GM12864 (cell line): ENCODE measurements around the gene GAGE12J.
"Not testable (repeated sequence)": the region's sequence is repeated elsewhere in the genome, so short reads cannot be mapped to it uniquely, and the experiment has no call there.

Source experiments
- DNase-seq: peaks from one replicate; pipeline ENCODE4 v3.0.0-alpha.2; 2011; ENCODE audit warnings: low read depth
- H3K4me3 ChIP-seq: 2 replicates; pipeline ENCODE4 v1.5.1; 2011; ENCODE audit warnings: mild to moderate bottlenecking, low read depth, low read length, control low read depth
- TF ChIP-seq, protein P1 (sequence below): IDR thresholded peaks from 2 replicates; pipeline ENCODE4 v1.5.1; 2011; ENCODE audit warnings: low read depth, mild to moderate bottlenecking, moderate library complexity, low read length, control low read depth, inconsistent platforms; ENCODE audit errors: missing control alignments

Gene GAGE12J, protein sequence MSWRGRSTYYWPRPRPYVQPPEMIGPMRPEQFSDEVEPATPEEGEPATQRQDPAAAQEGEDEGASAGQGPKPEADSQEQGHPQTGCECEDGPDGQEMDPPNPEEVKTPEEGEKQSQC

DNA sequence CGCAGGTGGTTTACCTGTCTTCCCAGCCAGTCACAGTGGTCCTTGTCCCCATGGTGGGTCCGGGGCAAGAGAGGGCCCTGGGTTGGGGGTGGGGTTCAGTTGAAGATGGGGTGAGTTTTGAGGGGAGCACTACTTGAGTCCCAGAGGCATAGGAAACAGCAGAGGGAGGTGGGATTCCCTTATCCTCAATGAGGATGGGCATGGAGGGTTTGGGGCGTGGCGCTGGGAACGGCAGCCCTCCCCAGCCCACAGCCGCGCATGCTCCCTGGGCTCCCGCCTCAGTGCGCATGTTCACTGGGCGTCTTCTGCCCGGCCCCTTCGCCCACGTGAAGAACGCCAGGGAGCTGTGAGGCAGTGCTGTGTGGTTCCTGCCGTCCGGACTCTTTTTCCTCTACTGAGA lies at the start of gene GAGE12J:
GAGE12J (plus strand) TSS at position 301 of the 400 bp plus-strand sequence. CDS start 1,157 bp downstream, outside the sequence.
- H3K4me3 ChIP-seq, DNase-seq: not testable (repeated sequence)

DNA sequence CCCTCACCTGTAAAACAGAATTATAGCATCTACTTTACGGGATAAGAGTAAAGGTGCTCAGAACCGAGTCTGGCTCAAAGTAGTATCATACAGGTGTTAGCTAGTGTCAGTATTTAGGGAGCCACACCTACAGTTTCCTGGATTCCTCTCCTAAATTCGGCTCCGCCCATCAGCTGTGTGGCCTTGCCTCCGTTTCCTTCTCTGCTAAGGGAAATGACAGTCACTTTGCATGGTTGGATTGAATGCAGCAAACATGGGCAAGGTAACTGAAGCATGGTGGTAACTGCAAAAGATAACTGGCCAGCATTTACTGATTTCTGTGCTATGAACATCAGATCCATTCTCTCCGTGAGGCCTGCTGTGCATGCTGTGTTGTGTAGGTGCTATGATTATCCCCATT lies 49.4 kb upstream of the GAGE12J start:
- H3K4me3 ChIP-seq = no peak overlapping the region
- TF ChIP-seq, protein P1, sequence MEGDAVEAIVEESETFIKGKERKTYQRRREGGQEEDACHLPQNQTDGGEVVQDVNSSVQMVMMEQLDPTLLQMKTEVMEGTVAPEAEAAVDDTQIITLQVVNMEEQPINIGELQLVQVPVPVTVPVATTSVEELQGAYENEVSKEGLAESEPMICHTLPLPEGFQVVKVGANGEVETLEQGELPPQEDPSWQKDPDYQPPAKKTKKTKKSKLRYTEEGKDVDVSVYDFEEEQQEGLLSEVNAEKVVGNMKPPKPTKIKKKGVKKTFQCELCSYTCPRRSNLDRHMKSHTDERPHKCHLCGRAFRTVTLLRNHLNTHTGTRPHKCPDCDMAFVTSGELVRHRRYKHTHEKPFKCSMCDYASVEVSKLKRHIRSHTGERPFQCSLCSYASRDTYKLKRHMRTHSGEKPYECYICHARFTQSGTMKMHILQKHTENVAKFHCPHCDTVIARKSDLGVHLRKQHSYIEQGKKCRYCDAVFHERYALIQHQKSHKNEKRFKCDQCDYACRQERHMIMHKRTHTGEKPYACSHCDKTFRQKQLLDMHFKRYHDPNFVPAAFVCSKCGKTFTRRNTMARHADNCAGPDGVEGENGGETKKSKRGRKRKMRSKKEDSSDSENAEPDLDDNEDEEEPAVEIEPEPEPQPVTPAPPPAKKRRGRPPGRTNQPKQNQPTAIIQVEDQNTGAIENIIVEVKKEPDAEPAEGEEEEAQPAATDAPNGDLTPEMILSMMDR = no peak

DNA sequence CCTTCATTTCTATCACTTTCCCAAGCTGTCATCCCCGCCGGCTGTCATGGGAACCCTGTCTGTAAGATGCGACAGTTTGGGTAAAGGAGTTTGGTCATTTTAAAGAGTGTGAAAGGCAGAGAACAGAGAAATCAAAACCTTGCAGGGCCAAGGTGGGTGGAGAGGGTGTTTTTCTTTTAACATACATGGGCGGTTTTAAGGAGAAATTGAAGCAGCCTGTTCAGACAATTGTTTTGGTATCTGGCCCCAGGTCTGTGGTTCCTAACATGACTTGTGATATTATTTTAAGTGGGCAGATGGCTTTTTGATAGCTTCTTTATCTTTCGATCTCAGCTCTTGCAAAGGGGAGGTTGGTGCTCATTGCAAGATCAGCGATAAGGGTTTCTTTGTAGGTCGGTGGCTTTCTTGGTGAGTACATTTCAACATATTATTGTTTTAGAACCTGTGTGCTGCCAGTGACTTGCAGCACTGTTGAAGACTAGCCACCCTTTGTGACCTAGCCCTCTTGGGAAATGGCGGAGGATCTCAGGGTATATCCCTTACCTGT lies 48.6 kb upstream of the GAGE12J start:
- no peak for DNase-seq
- TF ChIP-seq, protein P1 = no peak
- H3K4me3 ChIP-seq = no peak overlapping the region

More for the DNA sequence above, 49.4 kb upstream of the GAGE12J start:
- DNase-seq = no peak

DNA sequence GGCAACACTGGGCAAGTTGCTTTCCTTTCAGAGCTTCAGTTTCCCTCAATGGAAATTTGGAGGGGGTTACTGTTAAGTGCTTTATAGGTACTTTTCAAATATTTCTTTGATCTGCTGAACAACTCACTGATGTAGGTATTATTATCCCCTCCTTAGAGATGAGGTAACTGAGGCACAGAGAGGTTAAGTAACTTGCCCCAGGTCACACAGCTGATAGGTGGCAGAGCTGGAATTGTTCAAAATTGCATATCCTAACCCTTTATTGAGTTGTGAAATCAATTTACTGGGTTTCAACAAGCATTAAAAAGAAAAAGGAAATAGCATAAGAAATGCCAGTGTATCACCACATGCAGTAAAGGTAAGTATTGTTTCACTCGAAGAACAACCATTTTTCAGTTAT lies 45.6 kb upstream of the GAGE12J start:
- H3K4me3 ChIP-seq = no peak overlapping the region
- TF ChIP-seq, protein P1 = no peak
- no peak for DNase-seq

DNA sequence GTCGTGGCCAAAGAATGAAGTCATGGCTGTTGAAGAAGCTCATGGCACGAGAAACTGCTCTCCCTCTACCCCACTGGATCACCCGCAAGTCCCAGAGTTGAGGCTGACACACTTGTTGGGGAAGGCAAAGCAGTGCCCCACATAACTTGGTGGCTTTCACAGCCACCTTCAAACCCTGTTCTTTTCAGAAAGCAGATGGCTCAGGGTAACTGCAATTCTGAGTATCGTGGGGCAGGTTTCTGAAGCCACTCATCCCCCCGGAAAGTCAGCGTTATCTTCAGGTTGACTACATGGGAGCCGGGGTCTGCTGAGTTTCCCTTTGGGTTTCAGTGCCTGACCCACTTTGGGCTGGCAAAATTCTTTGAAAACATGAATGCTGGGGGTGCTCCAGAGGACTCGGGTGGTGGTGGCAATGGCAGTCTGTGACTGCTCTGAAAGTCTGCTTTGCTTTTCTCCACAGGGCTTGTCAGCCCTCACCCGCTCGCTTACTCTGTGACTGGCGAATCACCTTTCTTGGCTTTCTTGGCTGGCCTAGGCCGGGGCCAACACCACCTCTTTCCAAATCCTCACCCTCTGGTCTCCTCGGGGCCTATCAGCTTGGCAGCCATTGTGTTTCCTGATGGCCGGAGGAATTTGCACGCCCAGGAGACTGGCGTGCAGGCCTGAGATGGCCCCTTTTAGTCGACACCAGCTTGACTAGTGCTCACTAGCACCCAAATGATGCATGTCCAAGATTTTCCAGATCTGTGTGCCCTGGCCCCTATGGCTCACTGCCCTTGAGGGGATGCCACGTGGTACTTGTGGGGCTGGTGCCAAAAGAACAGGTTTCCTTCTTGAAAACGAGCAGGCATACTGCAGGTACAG lies 44.9 kb upstream of the GAGE12J start:
- DNase-seq = no peak
- TF ChIP-seq, protein P1 = no peak
- no peak overlapping the region for H3K4me3 ChIP-seq

DNA sequence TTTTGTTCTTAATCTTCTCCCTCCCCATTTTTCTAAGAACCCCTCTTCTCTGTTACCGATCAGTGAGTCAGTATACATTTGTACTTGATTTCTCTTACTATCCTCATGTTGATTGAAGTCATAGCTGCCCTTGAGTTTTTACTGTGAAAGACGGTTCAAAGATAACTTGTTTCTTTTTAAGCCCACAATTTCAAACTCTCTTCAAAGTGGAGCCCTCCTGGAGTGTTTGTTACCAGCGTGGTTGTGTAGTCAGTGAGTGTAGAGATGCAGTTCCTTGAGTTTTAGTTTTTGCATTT lies 44.4 kb upstream of the GAGE12J start:
- DNase-seq = no peak

DNA sequence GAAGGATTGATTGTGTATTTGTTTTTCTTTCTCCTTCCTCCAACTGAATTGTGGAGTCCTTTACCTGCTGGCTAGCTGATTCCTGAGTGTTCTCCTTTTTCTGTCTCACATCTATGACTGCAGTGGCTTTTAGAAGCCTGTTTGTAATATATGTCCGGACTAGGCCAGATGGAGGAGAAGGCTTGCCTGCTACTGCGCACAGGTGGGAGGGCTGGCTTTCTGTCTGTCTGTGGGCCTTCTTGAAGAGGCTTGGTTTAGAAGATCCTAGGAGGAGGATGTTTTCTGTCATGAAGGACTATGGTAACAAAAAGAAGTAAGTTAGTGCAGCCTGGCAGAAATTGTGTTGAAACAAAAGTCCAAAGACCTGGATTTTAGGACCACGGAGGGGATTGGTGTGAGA lies 43.8 kb upstream of the GAGE12J start:
- H3K4me3 ChIP-seq = no peak overlapping the region
- DNase-seq = no peak
- TF ChIP-seq, protein P1 = no peak

More for the DNA sequence above, 44.4 kb upstream of the GAGE12J start:
- no peak overlapping the region for H3K4me3 ChIP-seq
- TF ChIP-seq, protein P1 = no peak
